Measurements from ENCODE around the gene HEMK1. TPM values are rescaled to one million over a fixed set of nuclear protein-coding genes. Genes with fewer than 3 reads are reported as not detected.

Gene HEMK1
- total RNA-seq, 4 donors from 2014 or later: 7.3 to 11.6 (median 7.9) TPM

DNA sequence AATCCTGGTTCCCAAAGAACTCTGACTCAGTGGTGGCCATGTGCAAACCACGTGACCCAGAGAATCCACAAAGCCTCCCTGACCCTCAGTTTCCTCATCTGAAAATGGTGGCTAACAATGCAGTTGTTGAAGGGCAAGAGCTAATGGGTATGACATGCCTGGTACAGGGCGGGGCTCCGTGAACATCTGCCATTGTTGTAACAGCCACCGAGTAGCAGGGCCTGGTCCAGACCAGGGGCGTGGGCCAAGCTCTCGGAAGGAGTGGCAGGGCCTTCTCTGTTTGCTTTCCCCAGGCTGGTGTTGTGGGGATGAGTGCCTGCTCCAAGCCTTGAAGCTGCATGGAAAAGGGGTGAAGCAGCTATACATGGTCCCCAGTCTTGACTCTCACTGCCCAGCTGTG is 61.1 kb downstream of the HEMK1 start:
- no peaks in the 10 kb centered on the region for H3K36me3 ChIP-seq
- in situ Hi-C loops (cut with MboI; ENCODE audit: low pct_ligation_motif_present in 1 of 4, low pct_unique_long_range_greater_than_20kb in 1 of 4, low sequenced_read_pairs in 3 of 4) (no loop called here), intact Hi-C loops (cut with DNase I; ENCODE audit: low total_unique reads) (no loop called here)
- no peaks in the 10 kb centered on the region for H3K9me3 ChIP-seq
- 92% methylated on average over 6 of the region's 6 CpGs; no CpG with 5 or more reads in 1 of the 2 donors for WGBS, 2 donors (ENCODE audit: low coverage in 1 of 2)
- no peaks in the 10 kb centered on the region for H3K27me3 ChIP-seq
- no peak for DNase-seq
- H3K4me1 ChIP-seq: peaks cover 0 to 24% (median 4%) of the 10 kb centered on the region in 4 donors
- TF ChIP-seq POLR2A (IDR thresholded peaks at IDR 0.05) (no peak), POLR2AphosphoS5 (IDR thresholded peaks at IDR 0.05) (no peak), EP300 (IDR thresholded peaks at IDR 0.05; ENCODE audit: low read depth) (no peak)
- TF ChIP-seq, protein P1, sequence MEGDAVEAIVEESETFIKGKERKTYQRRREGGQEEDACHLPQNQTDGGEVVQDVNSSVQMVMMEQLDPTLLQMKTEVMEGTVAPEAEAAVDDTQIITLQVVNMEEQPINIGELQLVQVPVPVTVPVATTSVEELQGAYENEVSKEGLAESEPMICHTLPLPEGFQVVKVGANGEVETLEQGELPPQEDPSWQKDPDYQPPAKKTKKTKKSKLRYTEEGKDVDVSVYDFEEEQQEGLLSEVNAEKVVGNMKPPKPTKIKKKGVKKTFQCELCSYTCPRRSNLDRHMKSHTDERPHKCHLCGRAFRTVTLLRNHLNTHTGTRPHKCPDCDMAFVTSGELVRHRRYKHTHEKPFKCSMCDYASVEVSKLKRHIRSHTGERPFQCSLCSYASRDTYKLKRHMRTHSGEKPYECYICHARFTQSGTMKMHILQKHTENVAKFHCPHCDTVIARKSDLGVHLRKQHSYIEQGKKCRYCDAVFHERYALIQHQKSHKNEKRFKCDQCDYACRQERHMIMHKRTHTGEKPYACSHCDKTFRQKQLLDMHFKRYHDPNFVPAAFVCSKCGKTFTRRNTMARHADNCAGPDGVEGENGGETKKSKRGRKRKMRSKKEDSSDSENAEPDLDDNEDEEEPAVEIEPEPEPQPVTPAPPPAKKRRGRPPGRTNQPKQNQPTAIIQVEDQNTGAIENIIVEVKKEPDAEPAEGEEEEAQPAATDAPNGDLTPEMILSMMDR (IDR thresholded peaks at IDR 0.05): no peak
- H3K27ac ChIP-seq: no peak overlapping the region
- no peak overlapping the region for H3K4me3 ChIP-seq

DNA sequence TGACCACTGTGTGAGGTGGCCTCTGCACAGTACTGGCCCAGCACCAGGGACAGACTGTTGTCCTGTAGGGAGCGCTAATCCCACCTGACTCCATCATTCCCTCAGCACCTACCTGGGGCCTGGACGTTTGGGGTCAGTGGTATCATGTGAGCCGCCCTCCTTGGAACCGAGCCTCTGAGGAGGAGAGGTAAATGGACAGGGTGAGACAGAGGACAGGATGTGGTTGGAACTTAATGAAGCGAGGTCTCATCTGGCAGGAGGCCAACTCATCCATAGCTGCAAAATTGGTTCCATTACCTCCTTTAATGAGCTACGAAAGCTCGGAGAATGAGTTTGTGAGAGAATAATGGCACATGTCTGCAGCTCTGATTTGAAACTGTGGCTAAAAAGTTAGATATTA is 61.6 kb downstream of the HEMK1 start:
- 85 to 90% methylated on average over 2 to 7 of the region's 7 CpGs for WGBS, 2 donors (ENCODE audit: low coverage in 1 of 2)
- no peak overlapping the region for H3K4me3 ChIP-seq
- in situ Hi-C loops (cut with MboI; ENCODE audit: low pct_ligation_motif_present in 1 of 4, low pct_unique_long_range_greater_than_20kb in 1 of 4, low sequenced_read_pairs in 3 of 4): no loop called here

DNA sequence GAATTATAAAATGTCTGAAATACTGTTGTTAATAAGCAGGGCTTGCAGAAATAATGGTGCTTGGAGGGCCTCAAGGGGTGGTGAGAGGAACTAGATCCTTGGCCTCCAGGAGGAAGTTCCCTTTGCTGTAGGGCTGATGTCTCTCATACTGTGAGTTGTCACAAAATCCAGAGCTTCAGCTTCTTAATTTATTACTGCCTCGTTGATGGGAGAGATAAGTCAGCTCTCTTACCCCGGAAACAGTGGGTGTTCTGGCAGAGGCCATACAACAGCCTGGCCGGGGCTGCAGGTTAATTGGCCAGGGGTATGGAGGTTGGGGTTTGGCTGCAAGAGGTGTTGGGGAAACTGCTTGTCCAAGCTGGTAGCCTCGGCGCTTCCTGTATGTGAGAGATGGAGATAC is 63.1 kb downstream of the HEMK1 start:
- in situ Hi-C loops (cut with MboI; ENCODE audit: low pct_ligation_motif_present in 1 of 4, low pct_unique_long_range_greater_than_20kb in 1 of 4, low sequenced_read_pairs in 3 of 4): no loop called here
- Histone ChIP-seq H3K27ac (no peak overlapping the region), H3K9me3 (no peaks in the 10 kb centered on the region), H3K4me1 (peaks cover 0 to 20% (median 13%) of the 10 kb centered on the region in 4 donors), H3K36me3 (no peaks in the 10 kb centered on the region), H3K4me3 (no peak overlapping the region), H3K27me3 (no peaks in the 10 kb centered on the region)
- TF ChIP-seq POLR2AphosphoS5 (IDR thresholded peaks at IDR 0.05): no peak
- no peak for TF ChIP-seq POLR2A (IDR thresholded peaks at IDR 0.05)
- TF ChIP-seq, protein P1 (IDR thresholded peaks at IDR 0.05): no peak
- TF ChIP-seq EP300 (IDR thresholded peaks at IDR 0.05; ENCODE audit: low read depth): no peak
- DNase-seq: no peak
- intact Hi-C loops (cut with DNase I; ENCODE audit: low total_unique reads): no loop called here
- WGBS, 2 donors (ENCODE audit: low coverage in 1 of 2): 41% methylated on average over 5 of the region's 5 CpGs; no CpG with 5 or more reads in 1 of the 2 donors

More for the DNA sequence above, 61.6 kb downstream of the HEMK1 start:
- TF ChIP-seq POLR2AphosphoS5 (IDR thresholded peaks at IDR 0.05): no peak
- no peaks in the 10 kb centered on the region for H3K36me3 ChIP-seq
- DNase-seq: no peak
- no peaks in the 10 kb centered on the region for H3K27me3 ChIP-seq
- H3K4me1 ChIP-seq: peaks cover 0 to 24% (median under 1%) of the 10 kb centered on the region in 4 donors
- no peaks in the 10 kb centered on the region for H3K9me3 ChIP-seq
- intact Hi-C loops (cut with DNase I; ENCODE audit: low total_unique reads): no loop called here
- no peak overlapping the region for H3K27ac ChIP-seq

DNA sequence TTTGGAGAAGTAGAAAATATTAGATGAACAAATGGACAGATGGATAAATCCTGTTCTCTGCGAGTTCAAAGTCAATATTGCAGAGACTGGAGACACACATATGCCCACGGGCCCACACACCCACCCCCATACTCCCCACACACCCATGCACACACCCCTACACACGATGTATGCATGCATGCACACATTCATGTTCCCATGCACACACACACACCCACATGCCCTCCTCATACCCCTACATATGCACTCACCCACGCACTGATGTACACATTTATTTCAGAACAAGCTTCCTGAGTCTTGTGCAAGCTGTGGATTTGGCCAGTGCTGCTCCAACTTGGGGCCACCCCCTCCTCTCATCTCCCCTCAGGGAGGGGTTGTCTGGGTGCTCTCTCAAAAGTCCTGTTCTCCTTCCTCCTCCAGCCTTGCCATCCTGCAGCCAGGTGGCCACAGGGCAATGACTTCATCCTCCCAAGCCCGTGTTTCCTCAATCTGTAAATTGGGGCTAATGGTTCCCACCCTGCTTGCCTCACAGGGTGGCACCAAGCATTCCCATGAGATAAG is 64.0 kb downstream of the HEMK1 start:
- H3K4me3 ChIP-seq: no peak overlapping the region
- in situ Hi-C loops (cut with MboI; ENCODE audit: low pct_ligation_motif_present in 1 of 4, low pct_unique_long_range_greater_than_20kb in 1 of 4, low sequenced_read_pairs in 3 of 4): no loop called here
- WGBS, 2 donors (ENCODE audit: low coverage in 1 of 2): 70% methylated on average over 5 of the region's 5 CpGs; no CpG with 5 or more reads in 1 of the 2 donors
- H3K27ac ChIP-seq: no peak overlapping the region
- H3K4me1 ChIP-seq: peaks cover 0 to 19% (median 14%) of the 10 kb centered on the region in 4 donors
- DNase-seq: no peak
- TF ChIP-seq POLR2A (IDR thresholded peaks at IDR 0.05) (no peak), POLR2AphosphoS5 (IDR thresholded peaks at IDR 0.05) (no peak), EP300 (IDR thresholded peaks at IDR 0.05; ENCODE audit: low read depth) (no peak)
- TF ChIP-seq, protein P1 (IDR thresholded peaks at IDR 0.05): no peak
- intact Hi-C loops (cut with DNase I; ENCODE audit: low total_unique reads): no loop called here
- no peaks in the 10 kb centered on the region for H3K36me3 ChIP-seq
- no peaks in the 10 kb centered on the region for H3K9me3 ChIP-seq
- H3K27me3 ChIP-seq: no peaks in the 10 kb centered on the region

DNA sequence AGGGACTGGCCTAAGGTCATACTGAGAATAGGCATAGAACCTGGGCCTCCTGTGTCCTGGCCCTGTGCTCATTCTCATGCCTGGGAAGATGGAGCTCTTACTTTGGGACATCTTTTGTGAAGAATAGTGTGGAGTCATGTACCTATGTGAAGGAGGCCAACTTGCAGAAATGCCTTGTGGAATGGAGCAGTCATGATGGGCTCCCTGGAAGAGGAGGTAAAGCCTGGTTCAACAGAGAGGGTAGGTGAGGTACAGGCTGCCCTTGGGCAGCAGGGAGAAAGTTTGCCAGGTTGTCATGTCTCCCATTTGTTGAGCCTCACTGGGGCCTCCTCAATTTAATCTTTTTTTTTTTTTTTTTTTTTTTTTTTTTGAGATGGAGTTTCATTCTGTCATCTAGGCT is 65.7 kb downstream of the HEMK1 start:
- in situ Hi-C loops (cut with MboI; ENCODE audit: low pct_ligation_motif_present in 1 of 4, low pct_unique_long_range_greater_than_20kb in 1 of 4, low sequenced_read_pairs in 3 of 4): no loop called here
- H3K4me3 ChIP-seq: no peak overlapping the region
- no peak overlapping the region for H3K27ac ChIP-seq
- DNase-seq: no peak
- intact Hi-C loops (cut with DNase I; ENCODE audit: low total_unique reads): no loop called here
- no peaks in the 10 kb centered on the region for H3K36me3 ChIP-seq
- H3K9me3 ChIP-seq: no peaks in the 10 kb centered on the region
- H3K27me3 ChIP-seq: no peaks in the 10 kb centered on the region
- TF ChIP-seq POLR2AphosphoS5 (IDR thresholded peaks at IDR 0.05) (no peak), EP300 (IDR thresholded peaks at IDR 0.05; ENCODE audit: low read depth) (no peak), POLR2A (IDR thresholded peaks at IDR 0.05) (no peak)
- TF ChIP-seq, protein P1 (IDR thresholded peaks at IDR 0.05): no peak
- H3K4me1 ChIP-seq: peaks cover 0 to 16% (median 13%) of the 10 kb centered on the region in 4 donors

All from transverse colon (tissue), 4 donors.